ENCODE results near the gene A1BG.
"Not testable (repeated sequence)": the region's sequence is repeated elsewhere in the genome, so short reads cannot be mapped to it uniquely, and the experiment has no call there.

A1BG gene

GRCh38 chr19:58361900-58362271 lies 8.6 kb upstream of the A1BG start:
- peak in 1 of 2 donors; percentile 29 for DNase-seq (ENCODE audit: low read depth in 2 of 2, low spot score in 1 of 2)

GRCh38 chr19:58357481-58358145 lies 4.3 kb upstream of the A1BG start:
- DNase-seq (ENCODE audit: low read depth in 2 of 2, low spot score in 1 of 2) = no peak

- DNase-seq (ENCODE audit: low read depth in 2 of 2, low spot score in 1 of 2) = no peak
These were observed 3.6 kb upstream of the A1BG start for GRCh38 chr19:58356766-58357480.

GRCh38 chr19:58355908-58356765 lies 2.8 kb upstream of the A1BG start:
- DNase-seq (ENCODE audit: low read depth in 2 of 2, low spot score in 1 of 2) = no peak

- DNase-seq (ENCODE audit: low read depth in 2 of 2, low spot score in 1 of 2) = no peak
These were observed 2.0 kb upstream of the A1BG start for GRCh38 chr19:58355215-58355796.

GRCh38 chr19:58354478-58355030 lies 1.3 kb upstream of the A1BG start:
- no peak for DNase-seq (ENCODE audit: low read depth in 2 of 2, low spot score in 1 of 2)

- no peak for DNase-seq (ENCODE audit: low read depth in 2 of 2, low spot score in 1 of 2)
These were observed 605 bp upstream of the A1BG start for GRCh38 chr19:58353717-58354477.

- DNase-seq (ENCODE audit: low read depth in 2 of 2, low spot score in 1 of 2) = no peak
These were observed 1.1 kb downstream of the A1BG start for GRCh38 chr19:58351990-58352755.

- no peak for DNase-seq (ENCODE audit: low read depth in 2 of 2, low spot score in 1 of 2)
These were observed 1.8 kb downstream of the A1BG start for GRCh38 chr19:58351558-58351878.

GRCh38 chr19:58350871-58351557 lies 2.3 kb downstream of the A1BG start:
- no peak for DNase-seq (ENCODE audit: low read depth in 2 of 2, low spot score in 1 of 2)

GRCh38 chr19:58350001-58350861 lies 3.1 kb downstream of the A1BG start:
- no peak for DNase-seq (ENCODE audit: low read depth in 2 of 2, low spot score in 1 of 2)

- DNase-seq (ENCODE audit: low read depth in 2 of 2, low spot score in 1 of 2) = no peak
These were observed 3.7 kb downstream of the A1BG start for GRCh38 chr19:58349590-58349989.

GRCh38 chr19:58348080-58348479 lies 5.2 kb downstream of the A1BG start:
- not testable (repeated sequence) for DNase-seq (ENCODE audit: low read depth in 2 of 2, low spot score in 1 of 2)

GRCh38 chr19:58346961-58347929 lies 6.0 kb downstream of the A1BG start:
- DNase-seq (ENCODE audit: low read depth in 2 of 2, low spot score in 1 of 2) = peak; percentile 24 to 35

- no peak for DNase-seq (ENCODE audit: low read depth in 2 of 2, low spot score in 1 of 2)
These were observed 7.7 kb downstream of the A1BG start for GRCh38 chr19:58345558-58345957.

GRCh38 chr19:58338825-58339558 lies 14.3 kb downstream of the A1BG start:
- no peak for DNase-seq (ENCODE audit: low read depth in 2 of 2, low spot score in 1 of 2)

GRCh38 chr19:58338336-58338735 lies 15.0 kb downstream of the A1BG start:
- DNase-seq (ENCODE audit: low read depth in 2 of 2, low spot score in 1 of 2) = no peak
